ENCODE data around the gene PKD1L1. TPM values are rescaled to one million over a fixed set of nuclear protein-coding genes. Genes with fewer than 3 reads are reported as not detected.
A peak's percentile ranks its signal among the peaks of the same experiment; 100 is the strongest.

The PKD1L1 gene
- total and polyA plus RNA-seq, 11 donors: 1.1 to 3.7 (median 2.3) TPM

DNA sequence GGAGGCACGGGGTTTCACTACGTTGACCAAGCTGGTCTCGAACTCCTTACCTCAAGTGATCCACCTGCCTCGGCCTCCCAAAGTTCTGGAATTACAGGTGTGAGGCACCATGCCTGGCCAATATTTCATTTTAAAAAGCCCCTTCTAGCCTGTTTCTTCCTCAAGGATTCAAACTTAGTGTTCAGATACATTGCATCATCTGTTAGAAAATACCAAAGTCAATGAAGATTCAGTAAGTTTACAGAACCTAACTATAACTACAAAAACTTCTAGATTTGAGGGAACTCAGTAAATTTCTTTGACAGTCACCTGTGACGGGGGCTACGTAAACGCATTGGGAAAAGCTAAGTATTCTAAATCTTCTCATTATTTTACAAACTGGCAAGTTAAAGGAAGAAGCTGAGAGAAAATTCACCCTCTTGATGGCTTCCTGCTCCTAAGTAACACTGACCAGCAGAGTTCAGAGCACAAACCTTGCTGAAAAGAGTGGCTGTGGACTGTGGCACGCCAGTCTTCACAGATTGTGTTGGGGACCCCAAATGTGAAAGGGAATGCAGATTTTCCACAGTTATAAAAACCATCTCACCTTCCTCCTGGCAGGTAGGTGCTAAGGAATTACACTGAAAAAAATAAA lies 162.2 kb downstream of the PKD1L1 start:
- 96 to 99% (median 98%) methylated on average over 8 of the region's 8 CpGs for WGBS, 4 donors
- no peak overlapping the region for H3K4me3 ChIP-seq
- no peak for TF ChIP-seq POLR2A (IDR thresholded peaks at IDR 0.05)
- TF ChIP-seq, protein P1, sequence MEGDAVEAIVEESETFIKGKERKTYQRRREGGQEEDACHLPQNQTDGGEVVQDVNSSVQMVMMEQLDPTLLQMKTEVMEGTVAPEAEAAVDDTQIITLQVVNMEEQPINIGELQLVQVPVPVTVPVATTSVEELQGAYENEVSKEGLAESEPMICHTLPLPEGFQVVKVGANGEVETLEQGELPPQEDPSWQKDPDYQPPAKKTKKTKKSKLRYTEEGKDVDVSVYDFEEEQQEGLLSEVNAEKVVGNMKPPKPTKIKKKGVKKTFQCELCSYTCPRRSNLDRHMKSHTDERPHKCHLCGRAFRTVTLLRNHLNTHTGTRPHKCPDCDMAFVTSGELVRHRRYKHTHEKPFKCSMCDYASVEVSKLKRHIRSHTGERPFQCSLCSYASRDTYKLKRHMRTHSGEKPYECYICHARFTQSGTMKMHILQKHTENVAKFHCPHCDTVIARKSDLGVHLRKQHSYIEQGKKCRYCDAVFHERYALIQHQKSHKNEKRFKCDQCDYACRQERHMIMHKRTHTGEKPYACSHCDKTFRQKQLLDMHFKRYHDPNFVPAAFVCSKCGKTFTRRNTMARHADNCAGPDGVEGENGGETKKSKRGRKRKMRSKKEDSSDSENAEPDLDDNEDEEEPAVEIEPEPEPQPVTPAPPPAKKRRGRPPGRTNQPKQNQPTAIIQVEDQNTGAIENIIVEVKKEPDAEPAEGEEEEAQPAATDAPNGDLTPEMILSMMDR (IDR thresholded peaks at IDR 0.05): no peak
- no peaks in the 10 kb centered on the region for H3K27me3 ChIP-seq
- peaks cover 0 to 32% (median 8%) of the 10 kb centered on the region in 12 donors for H3K4me1 ChIP-seq
- ATAC-seq (no peak), DNase-seq (no peak)
- peaks cover 0 to 10% (median 0%) of the 10 kb centered on the region in 9 donors for H3K36me3 ChIP-seq
- H3K27ac ChIP-seq: peak overlapping the region in 5 of 12 donors; percentile 41 to 62 (median 58)
- intact Hi-C loops (cut with DNase I): no loop called here
- H3K9me3 ChIP-seq: no peaks in the 10 kb centered on the region

DNA sequence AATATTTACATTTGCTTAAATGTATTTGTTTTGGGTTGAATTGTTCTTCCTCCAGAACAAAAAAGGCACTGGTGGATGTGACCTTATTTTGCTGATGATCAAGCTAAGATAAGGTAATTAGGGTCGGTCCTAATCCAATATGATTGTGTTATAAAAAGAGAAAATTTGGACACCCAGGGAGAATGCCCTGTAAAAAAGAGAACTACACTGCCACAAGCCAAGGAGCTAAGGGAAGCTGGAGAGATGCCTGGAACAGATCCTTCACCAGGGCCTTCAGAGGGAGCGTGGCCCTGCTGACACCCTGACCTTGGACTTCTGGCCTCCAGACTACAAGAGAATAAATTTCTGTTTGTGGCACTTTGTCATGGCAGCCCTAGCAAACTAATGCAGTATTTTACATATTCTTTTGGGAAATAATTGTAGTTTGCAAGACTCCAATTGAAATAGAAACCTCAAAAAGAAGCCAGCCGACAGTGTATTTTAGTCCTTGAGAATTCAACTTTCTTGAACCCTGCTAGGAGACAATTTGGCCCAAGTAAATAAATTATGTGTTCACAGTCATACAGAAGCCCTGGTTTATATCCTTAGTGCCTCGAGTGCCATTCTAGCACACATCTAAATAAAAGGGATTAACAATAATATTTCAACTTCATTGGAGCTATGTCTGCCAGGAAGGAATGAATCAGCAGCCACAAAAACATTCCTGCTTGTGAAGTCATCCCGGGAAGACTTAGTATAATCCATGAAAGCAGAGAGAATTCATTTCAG lies 164.6 kb downstream of the PKD1L1 start:
- Histone ChIP-seq H3K36me3 (peaks cover 0 to 5% (median 0%) of the 10 kb centered on the region in 9 donors), H3K9me3 (no peaks in the 10 kb centered on the region), H3K4me1 (peaks cover 0 to 32% (median 8%) of the 10 kb centered on the region in 12 donors), H3K27me3 (no peaks in the 10 kb centered on the region), H3K27ac (peak overlapping the region in 10 of 12 donors; percentile 24 to 72 (median 56)), H3K4me3 (no peak overlapping the region)
- DNase-seq: peak in 1 of 5 donors; percentile 20
- ATAC-seq: peak; percentile 44 to 83 (median 74)
- intact Hi-C loops (cut with DNase I): no loop called here
- 61 to 73% (median 62%) methylated on average over 5 of the region's 5 CpGs for WGBS, 4 donors
- TF ChIP-seq, protein P1 (IDR thresholded peaks at IDR 0.05): no peak
- no peak for TF ChIP-seq POLR2A (IDR thresholded peaks at IDR 0.05)

DNA sequence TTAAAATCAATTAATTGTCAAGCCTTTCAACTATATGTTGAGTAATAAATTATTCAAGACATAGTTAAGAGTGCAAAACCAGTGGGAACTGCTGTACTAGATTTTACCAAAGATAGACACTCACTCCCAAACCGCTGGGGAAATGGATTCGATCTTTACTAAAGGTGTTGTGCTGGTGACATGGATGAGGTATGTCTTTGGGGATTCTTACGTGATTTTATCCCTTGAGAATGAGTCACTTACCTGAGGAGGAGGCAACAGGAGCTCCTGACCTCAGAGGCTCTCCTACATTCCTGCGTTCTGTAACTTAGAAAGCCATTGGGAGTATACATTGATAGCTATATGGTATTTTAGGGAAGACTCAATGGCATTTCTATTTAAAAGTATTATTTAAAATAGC lies 165.5 kb downstream of the PKD1L1 start:
- Histone ChIP-seq H3K27me3 (no peaks in the 10 kb centered on the region), H3K36me3 (peaks cover 0 to 3% (median 0%) of the 10 kb centered on the region in 9 donors), H3K27ac (peak overlapping the region in 1 of 12 donors; percentile 19), H3K9me3 (peaks cover 0 to under 1% (median 0%) of the 10 kb centered on the region in 12 donors), H3K4me3 (no peak overlapping the region), H3K4me1 (peaks cover 0 to 32% (median 8%) of the 10 kb centered on the region in 12 donors)
- 96 to 98% (median 97%) methylated on average over 4 of the region's 4 CpGs for WGBS, 4 donors
- no peak for DNase-seq
- TF ChIP-seq, protein P1 (IDR thresholded peaks at IDR 0.05): no peak
- TF ChIP-seq POLR2A (IDR thresholded peaks at IDR 0.05): no peak
- no peak for ATAC-seq
- intact Hi-C loops (cut with DNase I): no loop called here

DNA sequence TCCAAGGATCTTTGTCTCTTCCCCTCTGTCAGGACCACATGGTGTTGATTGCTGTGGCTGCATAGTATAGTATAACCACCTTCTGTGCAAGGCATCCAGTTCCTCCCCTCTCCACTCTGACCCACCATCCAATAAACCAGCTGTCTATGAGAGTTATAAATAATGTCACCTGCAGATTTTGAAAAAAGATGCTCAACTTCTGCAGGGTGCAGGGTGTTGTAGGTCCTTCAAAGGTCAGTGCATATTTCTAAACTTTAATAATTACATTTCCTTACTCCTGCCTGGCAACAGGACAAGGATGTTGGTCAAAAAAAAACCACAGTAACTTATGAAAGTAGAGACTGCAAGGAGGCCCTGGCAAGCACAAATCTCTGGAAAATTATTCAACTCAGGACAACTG lies 166.2 kb downstream of the PKD1L1 start:
- TF ChIP-seq POLR2A (IDR thresholded peaks at IDR 0.05): no peak
- TF ChIP-seq, protein P1 (IDR thresholded peaks at IDR 0.05): no peak
- Histone ChIP-seq H3K36me3 (no peaks in the 10 kb centered on the region), H3K9me3 (peaks cover 0 to 5% (median 0%) of the 10 kb centered on the region in 12 donors), H3K4me3 (no peak overlapping the region), H3K27me3 (no peaks in the 10 kb centered on the region), H3K27ac (no peak overlapping the region), H3K4me1 (peaks cover 0 to 30% (median 8%) of the 10 kb centered on the region in 12 donors)
- ATAC-seq (no peak), DNase-seq (no peak)
- intact Hi-C loops (cut with DNase I): no loop called here

Data from heart left ventricle (tissue), 16 donors.